Activated CD8-positive, alpha-beta T cell treated with anti-CD3 and anti-CD28 coated beads, Interleukin-2, amount 10 ng/mL, durations not matched to agents 7 days and 5 days (primary cell): ENCODE measurements around the gene CES3. TPM values are rescaled to one million over a fixed set of nuclear protein-coding genes. Genes with fewer than 3 reads are reported as not detected.

Experiments
- ATAC-seq: fragments of 150-1000 bp; cut with Tn5 transposase; one replicate; pipeline ENCODE4 v1.10.0; 2021; ENCODE audit warnings: moderate library complexity
- CTCF ChIA-PET: fragments of 350-600 bp; sonication (Branson Sonifier 250); formaldehyde crosslinking; loops from one replicate; lab custom pipeline; 2021; ENCODE audit warnings: antibody characterized with exemption; lab: Charles Lee
- POLR2A ChIA-PET: fragments of 350-600 bp; sonication (Branson Sonifier 250); formaldehyde crosslinking; loops from one replicate; lab custom pipeline; 2021; ENCODE audit warnings: antibody characterized with exemption; lab: Charles Lee
- DNase-seq: peaks from one replicate; pipeline ENCODE4 v3.0.0-alpha.2; 2020
- H3K27ac Mint-ChIP-seq: one replicate; pipeline ENCODE4 v1.8.0; 2021; ENCODE audit warnings: mild to moderate bottlenecking, mixed read lengths
- H3K27me3 Mint-ChIP-seq: one replicate; pipeline ENCODE4 v1.8.0; 2021; ENCODE audit warnings: low read depth, mixed read lengths
- H3K36me3 Mint-ChIP-seq: one replicate; pipeline ENCODE4 v1.8.0; 2021; ENCODE audit warnings: low read depth, mixed read lengths
- H3K4me1 Mint-ChIP-seq: one replicate; pipeline ENCODE4 v1.8.0; 2021; ENCODE audit warnings: low read depth, mixed read lengths
- H3K4me3 Mint-ChIP-seq: one replicate; pipeline ENCODE4 v1.8.0; 2021; ENCODE audit warnings: mild to moderate bottlenecking, mixed read lengths
- H3K9me3 Mint-ChIP-seq: one replicate; pipeline ENCODE4 v1.8.0; 2022; ENCODE audit warnings: mixed read lengths; ENCODE audit not compliant: insufficient read depth
- total RNA-seq, 2 experiments: library from RNA; stranded (reverse); gene quantifications; one replicate each; pipeline ENCODE4 v1.2.3, GENCODE V29; 2021

Gene CES3
- total RNA-seq, 2 experiments from 2014 or later = 2.4 to 4.3 TPM

DNA sequence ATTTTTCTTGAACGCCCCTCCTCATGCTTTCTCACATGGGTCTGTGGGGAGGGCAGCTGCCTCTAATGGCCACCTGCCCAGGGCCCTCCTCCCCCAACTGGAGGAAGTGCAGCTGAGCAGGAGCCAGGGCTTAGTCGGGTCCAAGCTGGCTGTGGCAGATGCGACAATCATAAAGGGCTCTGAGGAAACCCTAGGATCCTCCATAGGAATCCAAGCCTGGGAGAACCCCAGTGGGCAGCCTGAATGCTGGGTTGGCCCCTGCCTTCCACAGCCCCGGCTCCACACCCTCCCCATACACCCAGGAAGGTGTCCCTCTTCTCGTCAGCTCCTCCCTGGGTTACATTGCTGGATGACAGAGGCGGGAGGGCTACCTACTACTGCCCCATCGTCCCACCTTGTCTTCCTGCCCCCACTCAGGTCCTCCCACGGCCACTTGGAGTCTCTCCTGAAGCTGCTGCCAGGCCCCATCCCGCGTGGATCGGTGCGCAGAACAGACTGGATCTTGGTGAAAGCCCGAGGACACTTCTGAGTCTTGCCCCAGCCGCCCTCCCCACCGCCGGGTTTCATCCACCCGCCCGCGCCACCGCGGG lies 52.3 kb downstream of the CES3 start:
- ATAC-seq (peak; percentile 5), DNase-seq (no peak)
- Mint-ChIP-seq H3K4me3 (peak overlapping the region; percentile 89), H3K36me3 (peaks cover 17% of the 10 kb centered on the region), H3K27me3 (no peaks in the 10 kb centered on the region), H3K9me3 (no peaks in the 10 kb centered on the region), H3K4me1 (peaks cover 71% of the 10 kb centered on the region), H3K27ac (peak overlapping the region; percentile 87)
- ChIA-PET CTCF (interaction anchor here (0.7 to 4.8 kb wide), 31 partner anchors 9 to 415 kb away, joined by 3 to 34 read pairs (median 5); partner anchors contain the start of genes B3GNT9, CBFB, CES3 and FBXL8), POLR2A (interaction anchor here (0.5 to 2.1 kb wide), 17 partner anchors 9 to 213 kb away, joined by 3 to 15 read pairs (median 7); partner anchors contain the start of genes CES4A, FBXL8, TMEM208 and TRADD)

DNA sequence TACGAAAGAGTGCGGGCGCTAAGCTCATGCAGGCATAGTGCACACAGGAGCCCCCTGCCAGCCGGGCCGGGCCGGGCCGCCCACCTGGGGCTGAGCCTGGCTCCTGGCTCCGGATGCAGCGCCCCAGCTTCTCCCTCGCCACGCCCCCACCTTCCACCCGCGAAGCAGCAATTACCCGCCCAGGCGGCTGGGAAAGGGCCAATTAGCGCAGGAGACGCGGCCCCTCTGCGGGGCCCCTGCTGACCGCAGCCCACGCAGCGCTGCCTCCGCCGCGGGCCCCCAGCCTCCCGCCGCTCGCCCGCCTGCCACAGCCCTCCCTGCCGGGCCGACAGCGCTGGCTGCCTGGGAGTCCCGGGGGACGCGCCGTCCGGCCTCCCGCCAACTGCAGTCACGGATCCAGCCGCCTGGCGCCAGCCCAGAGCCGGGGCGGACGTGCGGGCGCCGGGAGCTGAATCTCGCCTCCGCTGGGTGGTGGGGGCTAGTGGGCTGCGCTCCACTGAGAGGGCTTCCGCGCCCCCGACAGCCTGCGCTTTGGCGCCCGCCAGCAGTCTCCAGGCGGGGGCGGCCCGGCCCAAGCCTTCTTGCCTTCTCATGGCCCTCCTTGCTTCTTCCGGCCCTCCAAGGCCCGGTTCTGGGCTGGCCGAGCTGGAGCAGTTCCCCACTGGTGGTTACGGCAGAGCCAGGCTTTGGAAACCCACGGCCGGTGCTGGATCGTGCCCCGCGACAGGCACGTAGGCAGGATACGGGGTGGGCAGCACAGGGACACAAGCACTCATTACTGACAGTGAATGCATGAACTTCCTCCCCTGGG lies 53.0 kb downstream of the CES3 start:
- POLR2A ChIA-PET = interaction anchor here (0.5 to 2.1 kb wide), 18 partner anchors 8 to 213 kb away, joined by 3 to 15 read pairs (median 6); partner anchors contain the start of genes CES4A, FBXL8, TMEM208 and TRADD
- H3K27ac Mint-ChIP-seq = peak overlapping the region; percentile 96
- H3K27me3 Mint-ChIP-seq = no peaks in the 10 kb centered on the region
- H3K36me3 Mint-ChIP-seq = peaks cover 17% of the 10 kb centered on the region
- peak overlapping the region; percentile 89 for H3K4me3 Mint-ChIP-seq
- DNase-seq (peak; percentile 89), ATAC-seq (peak; percentile 73)
- no peaks in the 10 kb centered on the region for H3K9me3 Mint-ChIP-seq
- peaks cover 68% of the 10 kb centered on the region for H3K4me1 Mint-ChIP-seq
- CTCF ChIA-PET = interaction anchor here (0.8 to 4.8 kb wide), 33 partner anchors 9 to 179 kb away, joined by 3 to 34 read pairs (median 5); partner anchors contain the start of genes B3GNT9, CBFB, CES3 and FBXL8

DNA sequence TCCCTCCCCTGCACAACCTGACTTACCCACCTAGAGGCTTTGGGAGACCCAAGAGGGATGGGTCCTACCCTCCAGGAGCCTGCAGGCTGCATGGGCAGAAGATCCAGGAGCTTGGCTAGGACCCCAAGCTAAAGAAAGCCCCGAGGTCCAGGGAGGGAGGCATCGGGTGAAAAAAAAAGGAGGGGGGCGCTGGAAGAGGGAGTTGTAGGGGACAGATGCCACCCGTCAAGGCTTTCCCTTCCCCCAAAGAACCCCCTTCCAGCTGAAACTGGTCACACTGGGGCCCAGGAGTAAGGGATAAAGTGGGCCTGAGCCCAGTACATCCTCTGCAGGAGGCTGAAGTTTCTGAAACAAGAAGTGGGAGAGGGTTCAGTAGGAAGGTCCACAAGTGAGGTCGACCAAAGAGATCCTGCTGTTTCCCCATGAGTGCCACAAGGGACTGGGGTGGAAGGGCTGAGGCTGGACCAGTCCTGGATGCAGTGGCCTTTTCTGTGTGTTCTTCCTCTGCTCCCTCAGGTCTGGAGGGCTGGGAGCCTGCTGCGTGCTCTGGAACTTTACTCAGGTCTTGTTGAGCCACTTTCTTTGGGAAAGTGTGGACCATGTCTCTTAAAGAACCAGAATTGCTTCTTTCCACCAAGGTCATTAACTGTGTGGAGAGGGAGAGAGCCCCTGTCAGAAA lies 53.7 kb downstream of the CES3 start:
- Mint-ChIP-seq H3K4me1 (peaks cover 62% of the 10 kb centered on the region), H3K27me3 (no peaks in the 10 kb centered on the region), H3K36me3 (peaks cover 16% of the 10 kb centered on the region), H3K27ac (peak overlapping the region; percentile 96), H3K4me3 (peak overlapping the region; percentile 89), H3K9me3 (no peaks in the 10 kb centered on the region)
- POLR2A ChIA-PET = interaction anchor here (0.5 to 2.1 kb wide), 12 partner anchors 12 to 212 kb away, joined by 3 to 15 read pairs (median 7); partner anchors contain the start of genes CES4A, FBXL8, TMEM208 and TRADD
- DNase-seq = no peak
- CTCF ChIA-PET = interaction anchor here (0.8 to 4.9 kb wide), 21 partner anchors 12 to 170 kb away, joined by 3 to 75 read pairs (median 6); partner anchors contain the start of genes B3GNT9, CES3, FBXL8 and TRADD
- ATAC-seq = no peak

GRCh38 chr16:67015313-67015731 lies 54.3 kb downstream of the CES3 start:
- H3K36me3 Mint-ChIP-seq = peaks cover 14% of the 10 kb centered on the region
- H3K9me3 Mint-ChIP-seq = no peaks in the 10 kb centered on the region
- peak overlapping the region; percentile 96 for H3K27ac Mint-ChIP-seq
- peaks cover 61% of the 10 kb centered on the region for H3K4me1 Mint-ChIP-seq
- peak overlapping the region; percentile 89 for H3K4me3 Mint-ChIP-seq
- ATAC-seq = no peak
- POLR2A ChIA-PET = no interaction called here
- CTCF ChIA-PET = interaction anchor here (0.8 to 8.1 kb wide), 6 partner anchors 13 to 143 kb away, joined by 3 to 149 read pairs (median 54); partner anchors contain the start of genes B3GNT9, CES3, FBXL8 and TRADD
- DNase-seq = no peak
- no peaks in the 10 kb centered on the region for H3K27me3 Mint-ChIP-seq

DNA sequence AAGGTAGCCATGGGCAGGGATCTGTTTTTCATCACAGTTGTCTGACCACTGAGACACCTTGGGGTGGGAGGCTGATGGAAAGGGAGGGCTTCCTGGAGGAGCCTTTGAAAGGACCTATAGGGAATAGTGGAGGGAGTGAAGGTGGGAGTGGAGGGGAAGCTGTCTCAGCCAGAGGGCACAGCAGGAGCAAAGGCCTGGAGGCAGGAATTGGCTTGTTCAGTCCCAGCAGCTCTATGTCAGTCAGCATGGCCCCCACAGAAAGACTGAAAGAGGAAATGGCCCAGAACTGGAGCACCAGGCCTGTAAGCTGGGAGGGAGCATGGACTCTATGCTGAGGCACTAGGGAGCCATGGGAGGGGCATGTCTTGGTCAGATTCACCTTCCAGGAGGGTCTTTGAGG lies 55.1 kb downstream of the CES3 start:
- ATAC-seq (no peak), DNase-seq (no peak)
- peaks cover 53% of the 10 kb centered on the region for H3K4me1 Mint-ChIP-seq
- ChIA-PET CTCF (interaction anchor here (0.8 to 8.1 kb wide), 7 partner anchors 12 to 151 kb away, joined by 3 to 149 read pairs (median 16); partner anchors contain the start of genes B3GNT9, CES3, FBXL8 and TRADD), POLR2A (interaction anchor here (1.2 kb wide), 1 partner anchor 37 kb away, joined by 3 read pairs; no protein-coding TSS in a partner anchor)
- H3K27me3 Mint-ChIP-seq = no peaks in the 10 kb centered on the region
- no peaks in the 10 kb centered on the region for H3K9me3 Mint-ChIP-seq
- H3K4me3 Mint-ChIP-seq = no peak overlapping the region
- H3K36me3 Mint-ChIP-seq = peaks cover 9% of the 10 kb centered on the region
- H3K27ac Mint-ChIP-seq = peak overlapping the region; percentile 81

DNA sequence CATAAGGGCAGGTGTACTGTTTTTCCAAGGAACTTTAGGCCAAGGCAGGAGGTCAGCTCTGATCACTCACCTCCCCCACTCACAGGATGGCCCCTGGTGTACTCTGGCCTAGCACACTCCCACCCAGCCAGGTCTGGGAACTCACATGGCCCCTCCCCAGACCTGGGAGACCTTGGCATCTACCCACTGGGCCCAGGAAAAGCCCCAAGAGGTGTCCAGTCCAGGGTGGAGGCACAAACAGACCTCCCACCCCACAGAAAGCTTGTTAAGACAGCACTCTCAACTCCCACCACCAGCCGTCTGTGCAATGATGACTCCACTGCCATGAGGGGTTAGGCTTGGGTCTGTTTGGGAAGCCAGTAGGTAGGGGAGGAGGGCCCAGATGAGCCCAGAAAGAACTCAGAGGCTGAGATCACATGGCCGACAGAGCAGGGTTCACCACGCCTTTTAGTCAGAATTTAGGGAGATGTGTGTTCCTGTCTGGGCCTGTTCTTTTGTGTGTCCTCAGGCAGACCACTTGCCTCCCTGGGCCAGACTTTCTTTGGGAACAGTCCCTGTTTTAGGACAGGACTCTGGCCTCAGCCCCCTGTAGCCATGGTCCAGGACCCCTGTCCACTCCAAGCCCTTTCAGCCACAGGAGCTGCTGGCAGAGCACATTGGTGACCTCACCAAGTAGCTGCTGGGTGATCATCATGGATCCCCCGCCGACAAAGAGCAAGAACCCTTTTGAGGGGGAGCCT lies 55.8 kb downstream of the CES3 start:
- H3K27ac Mint-ChIP-seq = peak overlapping the region; percentile 81
- H3K4me3 Mint-ChIP-seq = no peak overlapping the region
- DNase-seq = no peak
- no peaks in the 10 kb centered on the region for H3K27me3 Mint-ChIP-seq
- ChIA-PET CTCF (interaction anchor here (1.1 to 8.1 kb wide), 30 partner anchors 8 to 172 kb away, joined by 3 to 149 read pairs (median 12); partner anchors contain the start of genes B3GNT9, CBFB, EXOC3L1 and FBXL8), POLR2A (interaction anchor here (1.0 to 3.8 kb wide), 4 partner anchors 11 to 176 kb away, joined by 3 to 18 read pairs (median 4); partner anchors contain the start of genes CBFB, FBXL8 and TRADD)
- peaks cover 46% of the 10 kb centered on the region for H3K4me1 Mint-ChIP-seq
- ATAC-seq = no peak
- no peaks in the 10 kb centered on the region for H3K9me3 Mint-ChIP-seq
- peaks cover 3% of the 10 kb centered on the region for H3K36me3 Mint-ChIP-seq

- H3K4me3 Mint-ChIP-seq = no peak overlapping the region
- no peaks in the 10 kb centered on the region for H3K9me3 Mint-ChIP-seq
- H3K27ac Mint-ChIP-seq = peak overlapping the region; percentile 54
Measured at GRCh38 chr16:67017421-67017750, 56.3 kb downstream of the CES3 start.

GRCh38 chr16:67017810-67018488 lies 56.9 kb downstream of the CES3 start:
- H3K36me3 Mint-ChIP-seq = no peaks in the 10 kb centered on the region
- CTCF ChIA-PET = interaction anchor here (0.6 to 8.1 kb wide), 65 partner anchors 9 to 458 kb away, joined by 3 to 149 read pairs (median 6); partner anchors contain the start of genes B3GNT9, CBFB, CES3 and E2F4
- H3K4me1 Mint-ChIP-seq = peaks cover 46% of the 10 kb centered on the region
- no peaks in the 10 kb centered on the region for H3K27me3 Mint-ChIP-seq
- POLR2A ChIA-PET = interaction anchor here (0.7 to 3.8 kb wide), 13 partner anchors 10 to 464 kb away, joined by 3 to 18 read pairs (median 4); partner anchors contain the start of genes B3GNT9, CBFB, FBXL8 and TRADD
- no peak overlapping the region for H3K4me3 Mint-ChIP-seq
- ATAC-seq = peak; percentile 78
- DNase-seq = peak; percentile 94
- H3K27ac Mint-ChIP-seq = peak overlapping the region; percentile 54
- H3K9me3 Mint-ChIP-seq = no peaks in the 10 kb centered on the region

More at GRCh38 chr16:67017421-67017750, 56.3 kb downstream of the CES3 start:
- ATAC-seq (no peak), DNase-seq (no peak)
- Mint-ChIP-seq H3K4me1 (peaks cover 43% of the 10 kb centered on the region), H3K36me3 (peaks cover under 1% of the 10 kb centered on the region), H3K27me3 (no peaks in the 10 kb centered on the region)
- POLR2A ChIA-PET = interaction anchor here (0.9 to 3.8 kb wide), 10 partner anchors 11 to 175 kb away, joined by 3 to 18 read pairs (median 4); partner anchors contain the start of genes B3GNT9, CBFB, FBXL8 and TRADD
- CTCF ChIA-PET = interaction anchor here (0.8 to 8.1 kb wide), 48 partner anchors 8 to 173 kb away, joined by 3 to 149 read pairs (median 8); partner anchors contain the start of genes B3GNT9, CBFB, CES3 and EXOC3L1

GRCh38 chr16:67019171-67019570 lies 58.1 kb downstream of the CES3 start:
- CTCF ChIA-PET = interaction anchor here (0.9 to 8.1 kb wide), 21 partner anchors 9 to 228 kb away, joined by 3 to 149 read pairs (median 14); partner anchors contain the start of genes B3GNT9, CBFB, EXOC3L1 and FBXL8
- ATAC-seq = no peak
- POLR2A ChIA-PET = interaction anchor here (0.9 to 3.8 kb wide), 3 partner anchors 9 to 463 kb away, joined by 3 to 18 read pairs (median 4); partner anchors contain the start of gene CBFB
- Mint-ChIP-seq H3K4me1 (peaks cover 45% of the 10 kb centered on the region), H3K27me3 (no peaks in the 10 kb centered on the region), H3K9me3 (no peaks in the 10 kb centered on the region), H3K4me3 (no peak overlapping the region), H3K36me3 (no peaks in the 10 kb centered on the region), H3K27ac (no peak overlapping the region)
- DNase-seq = no peak
